ENCODE measurements around the gene HOXA10.

The HOXA10 gene

DNA sequence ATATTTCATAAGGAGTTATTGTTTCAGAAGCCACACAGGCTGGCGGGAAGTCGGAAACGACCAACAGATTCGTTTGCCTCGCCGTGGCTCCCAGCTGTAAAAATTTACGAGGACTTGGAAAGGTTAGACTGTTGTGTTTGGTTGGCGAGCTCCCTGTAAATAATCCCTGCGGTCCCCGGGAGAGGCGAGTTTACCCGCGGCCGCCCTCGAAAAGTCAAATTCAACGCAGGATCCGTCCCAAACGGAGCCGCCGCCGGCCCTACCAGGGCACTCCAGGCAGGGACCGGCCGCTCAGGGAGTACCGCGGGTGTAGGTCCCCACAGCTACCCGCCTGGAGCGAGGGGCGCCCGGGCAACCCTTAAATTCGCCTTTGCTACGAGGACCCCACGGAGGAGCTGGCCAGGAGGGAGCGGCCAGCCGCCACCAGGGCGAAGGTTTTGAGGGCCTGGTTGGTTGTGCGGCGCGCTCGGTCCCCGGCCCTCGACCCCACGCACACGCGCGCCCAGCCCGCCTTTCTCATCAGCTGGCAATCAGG lies 8.1 kb downstream of the HOXA10 start:
- no peak for DNase-seq (ENCODE audit: low spot score)

DNA sequence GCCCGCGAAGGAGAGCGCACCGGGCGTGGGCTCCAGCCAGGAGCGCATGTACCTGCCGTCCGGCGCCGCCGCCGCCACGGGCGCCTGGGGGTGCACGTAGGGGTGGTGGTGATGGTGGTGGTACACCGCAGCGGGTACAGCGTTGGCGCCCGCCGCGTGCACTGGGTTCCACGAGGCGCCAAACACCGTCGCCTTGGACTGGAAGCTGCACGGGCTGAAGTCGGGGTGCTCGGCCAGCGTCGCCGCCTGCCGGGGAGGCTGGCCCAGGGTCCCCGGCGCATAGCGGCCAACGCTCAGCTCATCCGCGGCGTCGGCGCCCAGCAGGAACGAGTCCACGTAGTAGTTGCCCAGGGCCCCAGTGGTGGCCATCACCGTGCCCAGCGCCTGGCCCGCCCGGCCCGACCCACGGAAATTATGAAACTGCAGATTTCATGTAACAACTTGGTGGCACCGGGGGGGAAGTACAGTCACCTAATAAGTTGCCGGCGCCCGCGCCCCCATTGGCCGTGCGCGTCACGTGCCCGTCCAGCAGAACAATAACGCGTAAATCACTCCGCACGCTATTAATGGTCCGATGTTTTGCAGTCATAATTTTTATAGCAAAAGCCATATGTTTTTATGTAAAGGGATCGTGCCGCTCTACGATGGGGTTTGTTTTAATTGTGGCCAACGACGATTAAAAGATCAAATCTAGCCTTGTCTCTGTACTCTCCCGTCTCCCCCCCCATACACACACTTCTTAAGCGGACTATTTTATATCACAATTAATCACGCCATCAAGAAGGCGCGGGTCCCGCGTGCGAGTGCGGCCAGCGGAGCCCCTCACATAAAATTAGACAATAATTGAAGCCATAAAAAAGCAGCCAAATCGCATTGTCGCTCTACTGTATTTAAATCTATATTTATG lies 8.8 kb downstream of the HOXA10 start, which contains the start of gene HOXA9:
HOXA9 (minus strand) TSS at position 449 of the 907 bp plus-strand sequence; CDS start at position 369, 80 bp downstream.
- DNase-seq (ENCODE audit: low spot score), result no peak

DNA sequence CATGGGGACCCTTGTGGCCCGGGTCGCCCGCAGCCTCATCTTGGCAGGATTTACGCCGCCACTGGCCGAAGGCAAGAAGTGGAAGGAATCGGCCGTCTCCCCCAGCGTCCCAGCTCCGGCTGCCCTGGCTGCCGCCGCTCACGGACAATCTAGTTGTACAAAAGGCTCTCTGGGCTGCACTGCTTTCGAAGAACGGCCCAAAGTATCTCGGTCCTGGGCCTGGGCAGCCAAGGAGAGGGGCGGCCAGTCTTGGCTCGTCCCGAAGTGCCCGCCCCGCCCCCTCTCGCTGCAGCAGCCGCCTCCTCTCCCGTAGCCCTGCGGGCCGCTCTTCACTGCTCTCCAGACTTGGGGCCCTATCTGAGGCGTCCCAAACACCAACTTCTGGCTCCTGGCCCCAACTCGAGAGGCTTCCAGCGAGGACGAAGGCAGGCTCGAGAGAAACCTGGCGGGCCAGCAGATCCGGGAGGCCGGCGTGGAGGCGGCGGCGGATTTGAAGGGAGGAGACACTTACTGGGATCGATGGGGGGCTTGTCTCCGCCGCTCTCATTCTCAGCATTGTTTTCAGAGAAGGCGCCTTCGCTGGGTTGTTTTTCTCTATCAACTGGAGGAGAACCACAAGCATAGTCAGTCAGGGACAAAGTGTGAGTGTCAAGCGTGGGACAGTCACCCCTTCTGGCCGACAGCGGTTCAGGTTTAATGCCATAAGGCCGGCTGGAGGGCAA lies 9.6 kb downstream of the HOXA10 start:
- no peak for DNase-seq (ENCODE audit: low spot score)

DNA sequence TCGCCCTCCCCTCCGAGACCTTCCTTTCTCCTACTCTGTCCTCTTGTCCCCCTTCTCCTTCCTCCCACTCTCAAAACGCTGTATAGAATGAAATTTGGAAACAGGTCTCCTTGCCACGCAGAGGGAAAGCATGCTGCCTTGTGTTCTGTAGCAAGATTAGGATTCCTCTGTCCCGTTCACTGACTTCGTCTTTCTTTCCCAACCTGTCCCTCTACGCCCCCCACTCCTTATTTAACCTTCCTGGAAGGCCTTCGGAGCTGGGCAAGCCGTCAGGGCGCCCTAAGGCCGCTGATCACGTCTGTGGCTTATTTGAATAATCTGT lies 10.1 kb downstream of the HOXA10 start:
- no peak for DNase-seq (ENCODE audit: low spot score)

DNA sequence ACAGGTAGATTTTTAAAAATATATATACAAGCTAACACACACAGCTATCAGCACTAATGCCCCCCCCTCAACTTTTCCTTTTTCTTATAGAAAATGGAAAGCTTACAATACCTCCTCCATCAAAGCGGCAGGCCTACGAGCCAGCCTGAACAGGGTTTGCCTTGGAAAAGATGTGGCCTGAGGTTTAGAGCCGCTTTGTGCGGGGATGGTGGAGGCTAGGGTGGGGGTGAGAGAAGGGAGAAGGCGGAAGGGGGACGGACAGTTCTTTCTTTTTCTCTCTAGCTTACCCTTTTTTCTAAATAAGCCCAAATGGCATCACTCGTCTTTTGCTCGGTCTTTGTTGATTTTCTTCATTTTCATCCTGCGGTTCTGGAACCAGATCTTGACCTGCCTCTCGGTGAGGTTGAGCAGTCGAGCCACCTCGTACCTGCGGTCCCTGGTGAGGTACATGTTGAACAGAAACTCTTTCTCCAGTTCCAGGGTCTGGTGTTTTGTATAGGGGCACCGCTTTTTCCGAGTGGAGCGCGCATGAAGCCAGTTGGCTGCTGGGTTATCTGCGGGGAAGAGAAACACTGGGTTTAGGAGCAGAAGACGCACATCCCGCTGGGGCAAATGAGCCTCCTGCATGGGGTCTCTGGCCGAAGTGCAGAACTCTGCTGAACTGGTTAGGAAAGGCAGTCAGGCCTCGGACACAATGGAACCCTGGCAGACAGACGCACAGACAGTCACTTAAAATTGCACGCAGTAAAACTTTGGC lies 10.7 kb downstream of the HOXA10 start:
- no peak for DNase-seq (ENCODE audit: low spot score)

DNA sequence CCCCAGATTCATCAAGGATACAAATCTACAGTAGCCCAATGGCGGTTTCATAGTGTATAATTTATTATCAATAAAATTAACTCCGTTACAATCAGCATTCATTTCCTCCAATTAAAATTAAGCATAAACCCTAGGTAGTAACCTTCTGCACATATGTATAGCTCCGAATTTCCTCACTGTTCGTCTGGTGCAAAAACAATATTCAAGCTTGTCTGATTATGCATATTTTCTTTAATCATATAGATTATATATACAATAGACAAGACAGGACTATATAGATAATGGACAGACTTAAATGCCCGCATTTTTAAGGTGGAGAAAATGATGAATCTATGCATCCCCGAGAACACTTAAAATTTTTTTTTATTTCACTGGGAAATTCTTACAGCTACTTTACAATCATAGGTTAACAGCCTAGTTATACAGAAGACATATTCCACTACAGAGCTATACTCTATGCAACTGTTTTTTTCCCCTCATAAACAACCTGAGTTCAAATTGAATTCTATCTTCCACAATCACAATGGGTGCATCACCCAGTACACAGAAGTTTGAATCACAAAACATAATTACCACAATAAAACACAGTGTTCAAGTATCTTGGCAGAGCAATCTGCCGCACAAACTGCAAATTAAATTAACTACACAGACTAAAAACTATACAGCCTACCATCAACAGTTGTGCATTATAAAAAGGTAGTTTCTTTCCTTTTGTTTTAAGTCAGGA lies 11.4 kb downstream of the HOXA10 start:
- DNase-seq (ENCODE audit: low spot score), result no peak

DNA sequence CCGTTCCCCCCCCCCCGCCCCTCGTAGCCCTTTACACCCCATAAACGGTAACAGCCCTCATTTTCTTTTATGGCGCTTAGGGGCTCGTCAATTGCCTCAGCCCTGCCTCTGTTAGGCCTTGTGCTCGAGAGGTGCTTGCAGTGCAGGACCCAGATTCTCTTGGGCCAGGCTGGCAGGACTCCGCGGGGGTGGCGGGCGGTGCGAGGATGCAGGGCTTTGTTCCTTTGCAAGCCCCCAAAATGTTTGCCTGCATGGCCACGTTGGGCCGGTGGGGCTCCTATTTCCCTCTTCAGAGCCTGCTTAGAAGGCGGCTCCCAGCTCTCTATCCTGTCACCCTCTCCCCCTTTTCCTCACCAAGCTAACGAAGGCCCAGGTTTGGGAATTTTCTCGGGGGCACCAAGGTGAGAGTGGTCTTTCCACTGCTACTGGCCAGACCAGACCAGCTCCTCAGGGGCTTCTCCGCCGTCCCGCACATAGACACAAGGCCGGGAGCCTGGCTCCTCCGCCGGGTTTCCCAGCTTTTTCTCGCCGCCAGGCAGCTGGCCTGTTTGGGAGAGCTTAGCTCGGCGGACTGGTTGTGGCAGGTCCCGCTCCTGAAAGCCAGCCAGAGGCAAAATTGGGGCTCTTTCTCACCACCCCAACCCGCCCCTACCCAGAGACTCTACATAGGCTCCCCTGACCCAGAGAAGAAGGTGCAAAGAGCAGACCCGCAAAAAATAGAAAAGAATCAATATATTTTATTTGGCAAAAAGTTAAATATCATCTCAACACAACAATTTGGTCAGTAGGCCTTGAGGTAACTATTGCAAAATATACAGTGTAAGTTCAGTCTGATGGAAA lies 12.2 kb downstream of the HOXA10 start:
- DNase-seq (ENCODE audit: low spot score), result no peak

DNA sequence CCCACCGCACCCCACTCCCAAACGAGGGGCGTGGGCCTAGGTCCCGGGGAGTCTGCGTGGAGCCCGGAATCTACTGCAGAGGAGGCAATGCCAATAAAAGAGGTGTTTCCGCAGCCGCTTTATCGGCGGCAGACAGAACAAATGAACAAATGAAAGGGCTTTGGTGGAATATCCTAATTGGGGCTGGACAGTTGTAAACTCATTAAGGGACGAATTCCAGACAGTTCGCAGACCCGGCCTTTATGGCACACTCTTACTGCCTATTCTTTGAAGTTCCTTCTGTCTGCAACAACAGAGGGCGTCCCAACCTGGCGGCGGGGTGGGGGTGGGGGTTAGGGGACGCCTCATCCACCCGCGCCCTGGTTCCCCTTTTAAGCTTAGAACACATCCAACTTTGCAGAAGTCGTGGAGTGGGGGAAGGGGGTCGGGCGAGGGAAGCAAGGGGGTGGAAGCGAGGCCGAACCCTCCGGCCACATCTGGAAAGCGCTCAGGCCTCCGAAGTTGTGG lies 12.9 kb downstream of the HOXA10 start:
- DNase-seq (ENCODE audit: low spot score), result no peak

DNA sequence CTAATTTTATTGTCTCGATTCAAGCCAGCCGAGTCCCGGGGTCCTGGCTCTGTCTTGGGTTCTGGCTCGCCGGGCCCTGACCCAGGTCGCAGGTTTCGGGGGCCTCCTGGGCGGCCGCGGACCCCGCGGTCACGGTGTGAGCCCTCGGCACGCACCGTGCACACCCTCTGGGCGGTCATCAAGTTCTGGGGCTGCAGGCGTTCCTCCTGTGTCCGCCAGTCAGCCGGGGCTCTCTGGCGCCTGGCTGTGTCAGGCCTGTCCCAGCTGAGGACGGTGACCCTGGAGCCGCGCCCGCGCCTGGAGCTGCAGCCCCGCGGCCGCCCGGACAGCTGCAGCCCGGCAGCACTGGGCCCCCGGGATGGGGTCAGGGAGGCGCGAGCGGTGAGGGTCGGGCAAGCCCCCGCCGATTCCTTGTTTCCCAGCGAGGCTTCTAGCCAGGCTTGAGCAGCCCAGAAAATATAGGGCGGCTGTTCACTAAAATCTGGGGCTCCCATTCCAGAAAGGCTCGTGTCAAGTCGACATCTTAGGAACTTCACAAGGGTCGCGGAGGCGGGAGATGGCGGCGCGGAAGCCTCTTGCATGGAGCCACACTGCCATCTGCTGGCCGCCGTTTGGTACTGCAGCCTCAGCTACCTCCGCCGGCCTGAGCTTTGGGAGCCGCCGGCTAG lies 13.4 kb downstream of the HOXA10 start:
- peak; percentile 87 for DNase-seq (ENCODE audit: low spot score)

DNA sequence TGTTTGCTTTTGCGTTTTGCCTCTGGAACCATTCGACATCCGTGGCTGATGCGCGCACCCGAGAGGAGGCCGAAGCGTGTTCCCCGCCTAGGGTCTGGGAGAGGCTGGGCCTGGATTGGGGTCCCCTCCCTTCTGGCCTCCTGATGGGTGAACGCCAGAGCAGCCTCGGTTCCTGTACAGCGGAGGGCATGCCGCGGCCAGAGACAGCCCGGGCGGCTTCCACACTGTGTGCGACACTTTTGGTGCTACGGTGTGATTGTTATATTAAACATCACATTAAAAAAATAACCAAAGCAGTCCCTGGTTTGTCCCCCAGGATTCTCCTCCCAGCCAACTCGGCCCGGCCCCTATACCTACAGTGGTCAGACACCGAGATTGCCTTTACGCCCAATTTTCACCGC lies 14.0 kb downstream of the HOXA10 start:
- no peak for DNase-seq (ENCODE audit: low spot score)

DNA sequence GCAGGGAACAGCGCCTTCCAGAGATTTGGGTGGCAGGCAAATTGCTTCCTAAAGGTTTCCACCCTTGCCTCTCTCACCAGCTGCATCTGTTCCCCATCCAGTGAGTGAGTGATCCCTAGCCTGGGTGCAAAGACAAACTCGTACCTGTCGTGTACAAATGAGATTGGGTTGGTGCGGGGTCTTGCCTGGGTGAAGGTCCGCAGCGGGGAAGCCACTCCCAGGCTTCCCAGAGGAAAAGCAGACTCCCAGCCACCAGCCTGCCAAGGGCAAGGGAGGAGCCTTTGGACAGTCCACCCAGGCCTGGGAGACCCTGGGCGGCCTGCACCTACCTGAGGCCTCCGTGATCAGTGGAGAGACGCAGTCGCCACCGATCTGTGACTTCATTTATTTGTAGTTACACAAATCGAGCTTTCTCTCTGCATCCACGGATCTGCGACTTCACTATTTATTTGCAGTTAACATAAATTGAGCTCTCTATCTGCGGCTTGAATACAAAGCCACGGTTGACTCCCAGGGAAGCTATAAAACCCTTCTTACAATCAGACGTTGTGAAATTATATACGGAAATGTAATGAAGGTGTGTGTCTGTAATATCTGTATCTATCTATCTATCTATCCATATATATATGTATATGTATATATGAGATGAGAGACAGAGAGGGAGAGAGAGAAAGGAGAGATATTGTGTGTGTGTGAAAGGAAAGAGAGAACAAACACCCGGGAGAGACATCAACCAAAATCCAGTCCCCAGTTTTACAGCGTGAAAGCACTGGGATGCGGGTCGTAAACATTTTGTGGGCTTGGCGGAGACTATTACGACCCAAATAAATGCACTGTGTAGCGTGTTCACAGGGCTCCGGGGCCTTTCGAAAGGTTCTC lies 14.6 kb downstream of the HOXA10 start:
- DNase-seq (ENCODE audit: low spot score), result no peak

DNA sequence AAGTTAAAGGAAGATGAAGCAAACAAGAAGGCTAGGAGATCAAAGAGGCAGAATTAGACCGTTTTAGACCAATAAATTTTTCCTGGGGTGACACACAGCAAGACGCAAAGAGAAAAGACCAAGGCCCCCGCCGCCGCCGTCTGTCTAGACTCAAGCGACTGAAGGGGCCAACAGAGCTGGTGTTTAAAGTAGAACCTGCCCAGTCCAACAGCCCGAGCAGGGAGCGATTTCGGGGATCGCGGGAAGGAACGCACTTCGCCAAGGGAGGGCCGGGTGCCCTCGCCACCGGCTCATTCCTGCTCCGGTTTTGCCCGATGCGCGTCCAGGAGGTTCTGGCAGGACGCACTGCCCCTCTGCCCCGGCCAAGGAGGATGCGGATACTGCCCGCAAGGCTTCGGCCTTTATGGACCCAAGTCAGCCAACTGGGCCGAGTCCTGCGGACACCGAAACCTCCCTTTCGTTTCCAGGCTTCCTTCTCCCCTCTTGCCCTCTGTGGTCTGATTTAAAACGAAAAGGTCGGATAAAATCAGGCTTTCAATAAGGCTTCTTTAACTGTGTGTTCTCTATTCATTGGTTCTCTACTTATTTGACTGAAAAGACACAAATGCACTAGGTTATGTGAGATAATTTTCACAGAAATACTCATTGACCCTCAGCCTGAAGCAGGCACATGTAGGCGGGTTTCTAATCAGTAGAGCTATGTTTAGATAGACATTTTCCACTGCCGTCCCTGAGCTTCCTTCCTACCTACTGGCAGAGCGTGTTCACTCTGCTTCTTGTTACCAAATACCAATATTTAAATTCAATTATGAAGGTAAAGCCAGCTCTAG lies 15.5 kb downstream of the HOXA10 start:
- DNase-seq (ENCODE audit: low spot score), result no peak

DNA sequence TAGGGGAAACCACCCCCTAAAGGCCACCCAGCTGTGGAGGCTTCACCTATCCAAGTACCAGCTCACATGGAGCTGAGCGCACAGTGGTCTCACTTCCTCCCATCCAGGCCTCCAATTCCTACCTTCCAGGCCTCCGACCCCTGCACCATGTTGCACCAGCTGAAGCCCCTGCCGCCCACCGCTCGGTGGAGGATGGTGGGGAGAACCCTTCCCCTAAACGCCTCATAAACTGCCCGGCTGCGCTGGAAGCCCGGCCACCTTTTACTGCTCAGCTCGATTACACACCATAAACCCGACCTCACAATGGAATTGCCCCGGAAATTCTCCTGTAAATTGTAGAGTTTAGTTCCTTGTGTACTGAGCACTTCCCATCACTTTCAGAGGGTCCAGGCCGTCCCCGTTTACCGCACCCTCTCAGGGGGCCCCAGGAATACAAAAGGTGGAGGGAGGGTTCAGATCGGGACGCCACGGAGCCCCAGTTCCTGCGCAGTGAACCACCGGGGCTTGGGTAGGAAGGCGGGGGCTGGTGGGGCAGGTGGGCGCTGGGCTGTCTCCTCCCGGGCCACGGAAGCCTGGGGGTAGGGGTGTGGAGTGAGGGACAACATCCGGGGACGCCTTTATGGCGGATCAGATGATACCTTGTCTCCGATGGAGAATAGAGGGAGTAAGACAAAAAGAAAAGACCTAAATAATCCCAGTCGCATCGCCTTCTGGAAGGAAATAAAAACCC lies 16.3 kb downstream of the HOXA10 start:
- DNase-seq (ENCODE audit: low spot score), result no peak

DNA sequence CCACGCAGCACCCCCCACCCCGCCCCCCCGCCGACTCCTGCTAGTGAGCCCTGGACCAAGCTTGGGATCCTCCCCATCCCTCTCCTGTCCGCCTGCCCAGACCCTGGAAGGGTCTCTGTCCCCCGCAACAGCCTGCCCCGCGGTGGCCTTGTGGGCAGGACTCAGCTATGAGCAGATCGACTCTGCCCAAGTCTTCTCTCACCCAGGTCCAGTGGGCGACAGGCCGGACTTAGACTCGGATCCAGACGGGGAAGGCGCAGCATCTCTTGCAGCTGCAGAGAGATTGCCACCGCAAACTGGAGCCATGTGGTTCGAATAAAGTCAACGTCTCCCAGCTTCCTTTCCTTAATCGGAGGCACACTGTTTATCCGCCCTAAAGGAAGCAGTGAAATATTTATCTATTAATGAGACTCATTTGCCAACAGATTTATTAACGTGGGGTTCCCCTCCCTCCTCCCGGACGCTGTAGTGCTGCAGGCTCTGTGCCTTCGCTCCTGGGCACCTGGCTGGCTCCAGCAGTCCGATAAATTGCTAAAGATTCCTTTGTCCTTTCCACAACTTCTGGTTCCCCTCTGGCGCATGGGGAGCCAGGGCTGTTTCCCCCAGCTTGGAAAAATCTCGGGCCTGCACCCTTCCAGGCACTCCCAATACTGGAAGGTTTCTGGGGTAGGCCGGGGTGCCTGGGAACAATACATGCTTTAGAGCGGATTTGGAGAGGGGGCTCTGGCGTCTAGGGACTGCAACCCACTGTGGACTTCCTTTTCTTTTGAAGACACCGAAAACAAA lies 17.0 kb downstream of the HOXA10 start:
- DNase-seq (ENCODE audit: low spot score), result no peak

DNA sequence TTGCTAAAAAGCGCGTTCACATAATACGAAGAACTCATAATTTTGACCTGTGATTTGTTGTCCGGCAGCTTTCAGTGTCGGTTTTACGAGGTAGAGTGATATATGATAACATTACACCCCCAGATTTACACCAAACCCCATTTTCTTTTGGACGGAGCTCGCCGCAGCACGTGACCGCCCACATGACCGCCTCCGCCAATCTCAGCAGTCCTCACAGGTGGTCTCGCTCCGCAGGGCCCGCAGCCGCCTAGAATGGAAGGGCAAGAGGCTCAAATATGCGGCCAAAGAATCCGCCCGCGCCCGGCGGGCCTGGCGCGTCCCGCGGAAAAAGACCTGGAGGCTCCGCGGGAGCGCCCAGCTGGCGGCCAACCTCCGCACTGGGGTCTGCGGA lies 17.6 kb downstream of the HOXA10 start, which contains the start of gene HOXA7:
HOXA7 (minus strand) TSS at position 168 of the 391 bp plus-strand sequence; CDS start at position 38, 130 bp downstream.
- no peak for DNase-seq (ENCODE audit: low spot score)

DNA sequence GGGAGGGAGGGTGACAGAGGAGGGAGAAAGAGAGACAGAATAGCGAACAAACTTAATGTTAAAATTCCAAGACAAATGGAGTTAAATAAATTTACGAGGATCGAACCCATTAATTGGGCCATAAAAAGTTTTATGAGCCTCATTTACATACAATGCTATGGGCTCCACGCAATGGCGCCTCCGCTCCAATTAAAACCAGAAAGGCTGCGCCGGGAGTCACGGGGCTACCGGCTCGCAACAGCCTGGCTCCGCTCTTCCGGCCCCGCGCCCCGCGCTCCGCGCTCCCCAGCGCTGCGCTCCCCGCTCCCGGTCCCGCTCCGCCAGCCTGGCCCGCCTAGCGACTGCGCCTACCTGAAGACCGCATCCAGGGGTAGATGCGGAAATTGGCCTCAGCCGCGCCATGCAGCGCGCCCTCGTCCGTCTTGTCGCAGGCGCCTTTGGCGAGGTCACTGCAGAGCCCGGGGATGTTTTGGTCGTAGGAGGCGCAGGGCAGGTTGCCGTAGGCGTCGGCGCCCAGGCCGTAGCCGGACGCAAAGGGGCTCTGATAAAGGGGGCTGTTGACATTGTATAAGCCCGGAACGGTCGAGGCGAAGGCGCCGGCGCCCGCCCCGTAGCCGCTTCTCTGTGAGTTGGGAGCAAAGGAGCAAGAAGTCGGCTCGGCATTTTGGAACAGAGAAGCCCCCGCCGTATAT lies 18.2 kb downstream of the HOXA10 start:
- DNase-seq (ENCODE audit: low spot score), result no peak
